K562 (cell line): ENCODE results near the gene SYTL2. TPM values are rescaled to one million over a fixed set of nuclear protein-coding genes. Genes with fewer than 3 reads are reported as not detected.

Source experiments
- ATAC-seq: fragments of 200-7000 bp; cut with Tn5 transposase; 3 replicates; pipeline ENCODE4 v1.9.1; 2020; ENCODE audit warnings: moderate library complexity
- BruUV-seq: library from RNA; stranded (reverse); fragments of 400-500 nt; replicated peaks from 2 replicates; lab custom pipeline; 2021; lab: Mats Ljungman, UMichigan
- CTCF ChIA-PET: fragments of 300-600 bp; formaldehyde crosslinking; extraction: SDS; loops from one replicate; lab custom pipeline; 2021; ENCODE audit warnings: low intra/inter-chr PET ratio; lab: Yijun Ruan, JAX
- POLR2A ChIA-PET: fragments of 300-600, 350-650 bp; sonication (Branson Sonifier 250); formaldehyde crosslinking; extraction: SDS; loops from one replicate; lab custom pipeline; 2021; ENCODE audit warnings: antibody characterized with exemption, inconsistent platforms; lab: Yijun Ruan, JAX
- DNase-seq, 4 experiments: peaks; one replicate each; pipeline versions ENCODE4 v3.0.0 to v3.0.0-alpha.2; 2011 to 2018; ENCODE audit warnings: low spot score in 3 of 4, mixed read lengths in 3 of 4; ENCODE audit errors: extremely low read depth in 1 of 4
- FAIRE-seq: peaks from 2 replicates; lab custom pipeline; 2011; peaks lifted over from hg19 to GRCh38; lab: Jason Lieb, UNC
- H2AFZ ChIP-seq: 2 replicates; pipeline ENCODE4 v1.6.0; 2011; ENCODE audit warnings: low read depth, low read length, control low read depth, inconsistent platforms
- H3K27ac ChIP-seq: fragments of 200-600 bp; 3 replicates; pipeline ENCODE4 v1.8.0; 2011; ENCODE audit warnings: low read depth, mild to moderate bottlenecking, control low read depth, inconsistent platforms, low read length, moderate library complexity, mixed read lengths; ENCODE audit errors: extremely low read depth
- H3K27me3 ChIP-seq, 2 experiments: fragments of 300-600 bp in 1 of 2; 2 replicates in 1 of 2; 3 replicates in 1 of 2; pipeline versions ENCODE4 v1.6.0 to v1.8.0; 2011; ENCODE audit warnings: inconsistent platforms in 2 of 2, low read length in 2 of 2, mild to moderate bottlenecking in 1 of 2, mixed read lengths in 1 of 2, moderate library complexity in 1 of 2; ENCODE audit not compliant: control insufficient read depth in 2 of 2, insufficient read depth in 2 of 2
- H3K36me3 ChIP-seq: fragments of 300-600 bp; 3 replicates; pipeline ENCODE4 v1.8.0; 2011; ENCODE audit warnings: mild to moderate bottlenecking, low read length, inconsistent platforms; ENCODE audit not compliant: control insufficient read depth, insufficient read depth
- H3K4me1 ChIP-seq, 2 experiments: fragments of 200-600 bp in 1 of 2; replicated peaks in 1 of 2; 2 replicates in 1 of 2; 3 replicates in 1 of 2; pipeline versions ENCODE4 v1.5.1 to v1.8.0; 2011; ENCODE audit warnings: inconsistent platforms in 2 of 2, low read length in 2 of 2, mild to moderate bottlenecking in 1 of 2, mixed read lengths in 1 of 2, moderate library complexity in 1 of 2; ENCODE audit not compliant: control insufficient read depth in 2 of 2, insufficient read depth in 2 of 2
- H3K4me2 ChIP-seq: 2 replicates; pipeline ENCODE4 v1.6.1; 2011; ENCODE audit warnings: low read length, control low read depth, inconsistent platforms, mixed read lengths; ENCODE audit not compliant: insufficient read depth
- H3K4me3 ChIP-seq: fragments of 200-600 bp; sonication (generic), shearing (Covaris generic); 2 replicates; pipeline ENCODE4 v1.5.1; 2016; ENCODE audit warnings: control low read depth, inconsistent platforms
- H3K79me2 ChIP-seq: fragments of 200-600 bp; 3 replicates; pipeline ENCODE4 v1.8.0; 2011; ENCODE audit warnings: low read length, inconsistent platforms; ENCODE audit not compliant: control insufficient read depth, insufficient read depth
- H3K9ac ChIP-seq, 2 experiments: 2 replicates each; pipeline versions ENCODE4 v1.6.0 to v1.6.1; 2011; ENCODE audit warnings: low read depth in 2 of 2, low read length in 2 of 2, control low read depth in 1 of 2, inconsistent platforms in 1 of 2, mild to moderate bottlenecking in 1 of 2, mixed read lengths in 1 of 2; ENCODE audit not compliant: insufficient read depth in 1 of 2
- H3K9me1 ChIP-seq: one replicate; pipeline ENCODE4 v1.6.0; 2011; ENCODE audit warnings: inconsistent platforms, mild to moderate bottlenecking, low read length, moderate library complexity; ENCODE audit not compliant: control insufficient read depth, insufficient read depth
- H3K9me3 ChIP-seq: replicated peaks from 2 replicates; pipeline ENCODE4 v1.5.1; 2011; ENCODE audit warnings: low read depth, low read length, inconsistent platforms; ENCODE audit not compliant: control insufficient read depth, insufficient read depth
- H4K20me1 ChIP-seq: replicated peaks from 2 replicates; pipeline ENCODE4 v1.6.1; 2011; ENCODE audit warnings: low read length, inconsistent platforms, mixed read lengths; ENCODE audit not compliant: control insufficient read depth, insufficient read depth
- CBFA2T2 ChIP-seq: fragments of 450-650 bp; conservative IDR thresholded peaks from 2 replicates; pipeline ENCODE4 v1.6.1; 2017; ENCODE audit warnings: mild to moderate bottlenecking
- ELF1 ChIP-seq: fragments of 200-800 bp; sonication (Bioruptor generic); IDR thresholded peaks from 2 replicates; pipeline ENCODE4 v1.6.1; 2016; ENCODE audit warnings: missing genetic modification characterization, missing compliant biosample characterization
- MAZ ChIP-seq, 2 experiments: fragments of 450-650 bp in 1 of 2; sonication (generic) in 1 of 2; formaldehyde crosslinking; IDR thresholded peaks in 1 of 2; conservative IDR thresholded peaks in 1 of 2; 2 replicates each; pipeline versions ENCODE4 v1.4.0 to v1.5.0; 2020; ENCODE audit warnings: mild to moderate bottlenecking in 1 of 2, missing genetic modification reagents in 1 of 2
- POLR2H ChIP-seq: IDR thresholded peaks from 2 replicates; pipeline ENCODE4 v1.6.1; 2016; ENCODE audit warnings: missing genetic modification characterization, low read depth, mild to moderate bottlenecking, control low read depth, missing compliant biosample characterization, moderate library complexity
- SMAD2 ChIP-seq: fragments of 150-350 bp; IDR thresholded peaks from 2 replicates; pipeline ENCODE4 v1.6.1; 2014; ENCODE audit warnings: low read depth, mild to moderate bottlenecking, low read length
- SRSF7 ChIP-seq: fragments of 200-400 bp; formaldehyde crosslinking; optimal IDR thresholded peaks from 2 replicates; pipeline ENCODE3; 2017; ENCODE audit warnings: mild to moderate bottlenecking, low read depth, low read length
- TGIF2 ChIP-seq: sonication (generic); formaldehyde crosslinking; IDR thresholded peaks from 2 replicates; pipeline ENCODE4 v1.8.1; 2022; ENCODE audit warnings: mild to moderate bottlenecking, missing genetic modification reagents, moderate library complexity
- TOE1 ChIP-seq, 2 experiments: fragments of 450-650 bp in 1 of 2; sonication (generic) in 1 of 2; formaldehyde crosslinking in 1 of 2; IDR thresholded peaks; 2 replicates each; pipeline versions ENCODE4 v1.7.1 to v1.8.0; 2016 to 2022; ENCODE audit warnings: borderline replicate concordance in 2 of 2, mild to moderate bottlenecking in 2 of 2, antibody characterized with exemption in 1 of 2, inconsistent platforms in 1 of 2, low read depth in 1 of 2, missing genetic modification reagents in 1 of 2, moderate library complexity in 1 of 2
- WHSC1 ChIP-seq: IDR thresholded peaks from one replicate; pipeline ENCODE4 v1.6.1; 2012; ENCODE audit warnings: low read length, control low read depth, inconsistent platforms
- ZNF121 ChIP-seq: sonication (generic); formaldehyde crosslinking; conservative IDR thresholded peaks from 2 replicates; pipeline ENCODE4 v1.8.0; 2022; ENCODE audit warnings: missing genetic modification reagents
- ZNF175 ChIP-seq: fragments of 200-800 bp; sonication (Bioruptor generic); IDR thresholded peaks from 2 replicates; pipeline ENCODE4 v1.6.1; 2016; ENCODE audit warnings: low read depth, mild to moderate bottlenecking, missing genetic modification characterization, missing compliant biosample characterization
- ZNF324 ChIP-seq: fragments of 250-450 bp; sonication (Bioruptor Pico); IDR thresholded peaks from 2 replicates; pipeline ENCODE4 v1.4.0; 2020; ENCODE audit warnings: mild to moderate bottlenecking
- ZSCAN32 ChIP-seq: fragments of 450-650 bp; formaldehyde crosslinking; IDR thresholded peaks from 2 replicates; pipeline ENCODE4 v1.4.0; 2020; ENCODE audit warnings: mild to moderate bottlenecking, moderate library complexity
- WGBS: fragments of 100-300 bp; shearing (Covaris generic); methylation state at CpG from one replicate; pipeline ENCODE4 v1.1.6; 2016; ENCODE audit warnings: low coverage, mixed read lengths; ENCODE audit not compliant: insufficient coverage; ENCODE audit errors: missing lambda C conversion rate; 5-methylcytosine and 5-hydroxymethylcytosine counted together
- in situ Hi-C: fragments of 300-500 bp; cut with MboI; formaldehyde crosslinking; loops from 4 replicates; pipeline ENCODE4 v1.15.0; 2018; ENCODE audit warnings: inconsistent platforms, mixed read lengths
- intact Hi-C: fragments of 100-400 bp; cut with micrococcal nuclease; formaldehyde crosslinking; loops from 2 replicates; pipeline ENCODE4 v1.14.2; 2022
- polyA plus RNA-seq, 8 experiments: library from polyadenylated mRNA; depleted of rRNA in 4 of 8; stranded (reverse) in 5 of 8; unstranded in 3 of 8; fragments of >200 nt; fragmentation: Nextera tagmentation in 2 of 8; fragmentation: Illumina TruSeq in 1 of 8; extraction: Ambion mirVana in 2 of 8; extraction: Trizol in 1 of 8; gene quantifications; 2 replicates each; pipeline versions ENCODE4 v1.2.1 to v1.2.3, GENCODE V29; 2011 to 2014; ENCODE audit warnings: inconsistent platforms in 1 of 8, missing spikeins in 1 of 8
- total RNA-seq, 7 experiments: library from RNA; depleted of rRNA in 6 of 7; stranded (reverse); fragments of >200 nt in 6 of 7; fragmentation: Illumina TruSeq in 2 of 7; extraction: Trizol in 2 of 7; gene quantifications; 2 replicates each; pipeline versions ENCODE4 v1.2.1 to v1.2.3, GENCODE V29; 2011 to 2021; ENCODE audit warnings: low replicate concordance in 1 of 7
- TF ChIP-seq, protein P1 (sequence below), 2 experiments: fragments of 450-650 bp; conservative IDR thresholded peaks; 2 replicates each; pipeline ENCODE4 v1.6.1; 2017; ENCODE audit warnings: mild to moderate bottlenecking in 2 of 2, moderate library complexity in 2 of 2
- TF ChIP-seq, protein P2 (sequence below): fragments of 450-650 bp; IDR thresholded peaks from 2 replicates; pipeline ENCODE4 v1.6.1; 2017; ENCODE audit warnings: antibody characterized with exemption, mild to moderate bottlenecking

SYTL2 gene
- total and polyA plus RNA-seq, 9 of the 15 experiments (the other 6 are each of a cell fraction or from before 2014, with no cell fraction given): 0.05 to 0.57 (median 0.35) TPM

DNA sequence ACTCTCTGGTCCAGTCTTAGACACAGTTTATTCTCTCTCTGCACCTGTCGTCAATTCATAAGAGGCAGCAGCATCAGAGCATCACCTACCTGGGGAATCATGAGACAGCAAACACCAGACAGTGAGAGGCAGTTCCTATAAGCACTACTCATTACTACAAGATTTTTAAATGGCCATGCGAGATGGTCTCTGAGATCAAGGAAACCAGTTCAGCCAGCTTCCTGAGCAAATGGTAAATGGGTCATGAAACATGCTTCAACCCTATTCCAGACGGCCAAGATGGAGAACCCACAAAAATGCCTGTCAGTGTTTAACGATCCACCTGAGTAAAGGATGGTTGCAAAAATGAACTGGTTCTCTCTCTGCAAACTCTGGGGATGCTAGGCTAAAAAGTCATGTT is 52.9 kb downstream of the SYTL2 start:
- 1% methylated on average over 4 of the region's 4 CpGs for WGBS
- Histone ChIP-seq H4K20me1 (no peaks in the 10 kb centered on the region), H3K4me3 (no peak overlapping the region), H3K4me1 (no peaks in the 10 kb centered on the region), H3K27me3 (no peaks in the 10 kb centered on the region), H3K27ac (no peak overlapping the region), H2AFZ (no peak overlapping the region), H3K9me3 (no peaks in the 10 kb centered on the region), H3K9me1 (no peaks in the 10 kb centered on the region), H3K4me2 (no peak overlapping the region), H3K36me3 (no peaks in the 10 kb centered on the region), H3K9ac (no peak overlapping the region), H3K79me2 (no peaks in the 10 kb centered on the region)
- intact Hi-C loops (no loop called here), in situ Hi-C loops (no loop called here)
- CTCF ChIA-PET: no interaction called here
- BruUV-seq: no TSS peak
- POLR2A ChIA-PET: interaction anchor here (0.6 kb wide), 1 partner anchor 107 kb away, joined by 3 read pairs; no protein-coding TSS in a partner anchor
- FAIRE-seq (no peak), ATAC-seq (no peak), DNase-seq (no peak)
- TF ChIP-seq ZNF121 (CRISPR knock-in tag) (no peak), ZNF175 (CRISPR knock-in tag) (no peak), ELF1 (tag) (no peak), SRSF7 (no peak), WHSC1 (no peak), TOE1 (IDR thresholded peaks at IDR 0.05; ENCODE audit: borderline replicate concordance) (no peak), TOE1 (CRISPR knock-in tag; IDR thresholded peaks at IDR 0.05; ENCODE audit: borderline replicate concordance, low read depth) (no peak), POLR2H (tag) (no peak), TGIF2 (no peak), CBFA2T2 (no peak), ZSCAN32 (no peak), ZNF324 (CRISPR knock-in tag) (no peak), MAZ (CRISPR knock-in tag; conservative IDR thresholded peaks at IDR 0.05 in 1 of 2, IDR thresholded peaks at IDR 0.05 in 1 of 2) (no peak), SMAD2 (no peak)
- TF ChIP-seq, protein P1, sequence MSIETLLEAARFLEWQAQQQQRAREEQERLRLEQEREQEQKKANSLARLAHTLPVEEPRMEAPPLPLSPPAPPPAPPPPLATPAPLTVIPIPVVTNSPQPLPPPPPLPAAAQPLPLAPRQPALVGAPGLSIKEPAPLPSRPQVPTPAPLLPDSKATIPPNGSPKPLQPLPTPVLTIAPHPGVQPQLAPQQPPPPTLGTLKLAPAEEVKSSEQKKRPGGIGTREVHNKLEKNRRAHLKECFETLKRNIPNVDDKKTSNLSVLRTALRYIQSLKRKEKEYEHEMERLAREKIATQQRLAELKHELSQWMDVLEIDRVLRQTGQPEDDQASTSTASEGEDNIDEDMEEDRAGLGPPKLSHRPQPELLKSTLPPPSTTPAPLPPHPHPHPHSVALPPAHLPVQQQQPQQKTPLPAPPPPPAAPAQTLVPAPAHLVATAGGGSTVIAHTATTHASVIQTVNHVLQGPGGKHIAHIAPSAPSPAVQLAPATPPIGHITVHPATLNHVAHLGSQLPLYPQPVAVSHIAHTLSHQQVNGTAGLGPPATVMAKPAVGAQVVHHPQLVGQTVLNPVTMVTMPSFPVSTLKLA (conservative IDR thresholded peaks at IDR 0.05): no peak
- TF ChIP-seq, protein P2, sequence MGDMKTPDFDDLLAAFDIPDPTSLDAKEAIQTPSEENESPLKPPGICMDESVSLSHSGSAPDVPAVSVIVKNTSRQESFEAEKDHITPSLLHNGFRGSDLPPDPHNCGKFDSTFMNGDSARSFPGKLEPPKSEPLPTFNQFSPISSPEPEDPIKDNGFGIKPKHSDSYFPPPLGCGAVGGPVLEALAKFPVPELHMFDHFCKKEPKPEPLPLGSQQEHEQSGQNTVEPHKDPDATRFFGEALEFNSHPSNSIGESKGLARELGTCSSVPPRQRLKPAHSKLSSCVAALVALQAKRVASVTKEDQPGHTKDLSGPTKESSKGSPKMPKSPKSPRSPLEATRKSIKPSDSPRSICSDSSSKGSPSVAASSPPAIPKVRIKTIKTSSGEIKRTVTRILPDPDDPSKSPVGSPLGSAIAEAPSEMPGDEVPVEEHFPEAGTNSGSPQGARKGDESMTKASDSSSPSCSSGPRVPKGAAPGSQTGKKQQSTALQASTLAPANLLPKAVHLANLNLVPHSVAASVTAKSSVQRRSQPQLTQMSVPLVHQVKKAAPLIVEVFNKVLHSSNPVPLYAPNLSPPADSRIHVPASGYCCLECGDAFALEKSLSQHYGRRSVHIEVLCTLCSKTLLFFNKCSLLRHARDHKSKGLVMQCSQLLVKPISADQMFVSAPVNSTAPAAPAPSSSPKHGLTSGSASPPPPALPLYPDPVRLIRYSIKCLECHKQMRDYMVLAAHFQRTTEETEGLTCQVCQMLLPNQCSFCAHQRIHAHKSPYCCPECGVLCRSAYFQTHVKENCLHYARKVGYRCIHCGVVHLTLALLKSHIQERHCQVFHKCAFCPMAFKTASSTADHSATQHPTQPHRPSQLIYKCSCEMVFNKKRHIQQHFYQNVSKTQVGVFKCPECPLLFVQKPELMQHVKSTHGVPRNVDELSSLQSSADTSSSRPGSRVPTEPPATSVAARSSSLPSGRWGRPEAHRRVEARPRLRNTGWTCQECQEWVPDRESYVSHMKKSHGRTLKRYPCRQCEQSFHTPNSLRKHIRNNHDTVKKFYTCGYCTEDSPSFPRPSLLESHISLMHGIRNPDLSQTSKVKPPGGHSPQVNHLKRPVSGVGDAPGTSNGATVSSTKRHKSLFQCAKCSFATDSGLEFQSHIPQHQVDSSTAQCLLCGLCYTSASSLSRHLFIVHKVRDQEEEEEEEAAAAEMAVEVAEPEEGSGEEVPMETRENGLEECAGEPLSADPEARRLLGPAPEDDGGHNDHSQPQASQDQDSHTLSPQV: no peak
